HG03025 (cell line): Measurements from ENCODE around the gene SCFD2.
A peak's percentile ranks its signal among the peaks of the same experiment; 100 is the strongest.
"Not testable (repeated sequence)": the region's sequence is repeated elsewhere in the genome, so short reads cannot be mapped to it uniquely, and the experiment has no call there.

ENCODE experiments used
- ATAC-seq: cut with Tn5 transposase; IDR thresholded peaks from one replicate; pipeline ENCODE4 v1.9.1; 2021; ENCODE audit warnings: mild to moderate bottlenecking, moderate library complexity; ENCODE audit not compliant: unreplicated experiment, low FRiP score

The SCFD2 gene

DNA sequence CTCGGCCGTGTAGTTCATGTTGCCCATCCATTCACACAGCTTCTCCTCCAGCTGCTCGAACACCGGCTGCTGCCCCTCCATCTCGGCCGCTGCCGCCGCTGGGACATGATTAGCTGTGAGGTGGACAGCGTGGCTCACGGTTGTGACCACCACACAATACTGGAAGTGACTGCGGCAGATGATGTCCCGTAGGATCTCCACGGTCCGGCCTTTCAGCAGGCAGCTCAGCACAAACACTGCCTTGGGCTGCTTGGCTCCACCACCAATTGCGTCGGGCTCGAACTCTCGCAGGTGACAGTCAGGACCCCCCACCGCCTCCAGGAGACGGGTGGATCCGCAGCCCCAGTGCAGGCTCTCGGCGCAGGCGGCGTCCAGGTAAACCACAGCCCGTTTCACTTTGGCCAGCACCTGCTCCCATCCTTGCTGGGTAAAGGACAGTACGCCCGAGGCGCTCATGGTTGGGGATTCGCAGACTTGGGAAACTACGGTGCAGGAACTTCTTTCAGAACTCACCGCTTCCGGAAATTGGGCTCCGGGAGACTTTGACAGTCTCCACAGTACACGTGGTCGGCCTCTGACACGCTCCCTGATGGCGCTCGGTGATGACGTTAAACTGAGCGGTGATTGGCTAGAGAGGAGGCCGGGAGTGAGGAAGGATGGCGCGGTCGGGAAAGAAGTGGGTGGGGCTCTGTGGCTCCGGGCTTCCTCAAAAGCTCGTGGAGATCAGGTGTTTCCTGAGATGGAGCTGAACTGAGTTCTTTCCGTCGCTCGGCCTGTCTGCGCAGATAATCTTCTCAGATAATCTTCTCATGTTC, at the start of gene SCFD2:
SCFD2 (minus strand) TSS at position 576 of the 815 bp plus-strand sequence.
- peak; percentile 98 for ATAC-seq

DNA sequence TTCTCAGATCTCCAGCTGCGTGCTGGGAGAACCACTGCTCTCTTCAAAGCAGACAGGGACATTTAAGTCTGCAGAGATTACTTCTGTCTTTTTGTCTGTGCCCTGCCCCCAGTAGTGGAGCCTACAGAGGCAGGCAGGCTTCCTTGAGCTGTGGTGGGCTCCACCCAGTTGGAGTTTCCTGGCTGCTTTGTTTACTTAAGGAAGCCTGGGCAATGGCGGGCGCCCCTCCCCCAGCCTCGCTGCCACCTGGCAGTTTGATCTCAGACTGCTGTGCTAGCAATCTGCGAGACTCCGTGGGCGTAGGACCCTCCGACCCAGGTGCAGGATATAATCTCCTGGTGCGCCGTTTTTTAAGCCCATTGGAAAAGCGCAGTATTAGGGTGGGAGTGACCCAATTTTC, 43.6 kb upstream of the SCFD2 start:
- ATAC-seq = not testable (repeated sequence)

GRCh38 chr4:53380221-53380620, 14.4 kb upstream of the SCFD2 start:
- no peak for ATAC-seq

GRCh38 chr4:53378171-53378482, 12.3 kb upstream of the SCFD2 start:
- no peak for ATAC-seq

DNA sequence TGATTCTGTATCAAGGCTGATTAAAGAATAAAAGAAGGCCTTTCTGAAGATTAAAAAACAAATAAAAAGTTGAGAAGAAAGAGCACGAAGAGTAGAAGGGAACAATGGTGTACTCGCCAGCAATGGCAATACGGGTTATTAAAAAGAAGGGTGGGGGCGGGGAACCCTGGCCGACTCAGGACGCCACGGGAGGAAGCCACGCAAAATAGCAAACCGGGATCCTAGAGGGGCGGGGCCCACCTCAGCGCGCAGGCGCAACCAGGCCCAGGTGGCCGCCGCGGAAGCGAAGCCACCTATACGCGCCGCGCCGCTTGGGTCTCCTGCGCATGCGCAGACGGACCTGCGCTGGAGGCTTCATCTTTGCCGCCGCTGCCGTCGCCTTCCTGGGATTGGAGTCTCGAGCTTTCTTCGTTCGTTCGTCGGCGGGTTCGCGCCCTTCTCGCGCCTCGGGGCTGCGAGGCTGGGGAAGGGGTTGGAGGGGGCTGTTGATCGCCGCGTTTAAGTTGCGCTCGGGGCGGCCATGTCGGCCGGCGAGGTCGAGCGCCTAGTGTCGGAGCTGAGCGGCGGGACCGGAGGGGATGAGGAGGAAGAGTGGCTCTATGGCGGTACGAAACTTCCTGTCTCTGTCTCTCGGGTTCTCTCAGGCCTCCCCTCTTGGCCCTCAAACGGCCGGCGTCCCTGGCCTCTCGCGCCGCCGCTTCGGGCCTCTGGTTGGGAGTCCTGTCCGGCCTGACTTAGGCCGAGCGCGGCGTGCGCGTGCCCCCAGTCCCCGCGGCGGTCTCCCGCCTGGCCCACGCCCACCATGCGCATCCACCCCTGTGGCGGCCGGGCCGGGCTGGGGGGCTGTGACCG, 11.7 kb upstream of the SCFD2 start, which contains the start of gene FIP1L1:
FIP1L1 (plus strand) TSS at position 323 of the 852 bp plus-strand sequence; CDS start at position 521, 198 bp downstream.
- ATAC-seq = peak; percentile 91

- no peak for ATAC-seq
Measured at GRCh38 chr4:53376900-53377299, 11.0 kb upstream of the SCFD2 start.

DNA sequence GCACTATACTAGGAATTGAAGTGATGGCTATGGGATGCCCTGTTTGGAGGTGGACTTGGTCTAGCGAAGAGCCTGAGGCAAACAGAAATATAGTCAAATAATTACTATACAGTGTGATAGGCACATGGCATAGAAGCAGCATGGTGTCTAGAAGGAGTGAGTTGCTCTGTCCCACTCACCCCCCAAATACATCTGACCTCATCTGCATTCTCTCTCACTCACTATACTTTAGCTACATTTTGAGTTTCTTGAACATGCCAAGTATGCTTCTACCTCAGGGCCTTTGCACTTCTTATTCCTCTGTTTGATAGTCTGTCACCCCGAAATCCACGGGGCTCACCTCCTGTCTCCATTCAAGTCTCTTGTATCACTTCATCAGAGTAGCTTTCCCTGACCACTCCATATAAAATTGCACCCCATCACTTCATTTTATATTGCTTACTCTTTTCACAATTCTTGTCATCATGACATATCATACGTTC, 9.0 kb upstream of the SCFD2 start:
- ATAC-seq = no peak

DNA sequence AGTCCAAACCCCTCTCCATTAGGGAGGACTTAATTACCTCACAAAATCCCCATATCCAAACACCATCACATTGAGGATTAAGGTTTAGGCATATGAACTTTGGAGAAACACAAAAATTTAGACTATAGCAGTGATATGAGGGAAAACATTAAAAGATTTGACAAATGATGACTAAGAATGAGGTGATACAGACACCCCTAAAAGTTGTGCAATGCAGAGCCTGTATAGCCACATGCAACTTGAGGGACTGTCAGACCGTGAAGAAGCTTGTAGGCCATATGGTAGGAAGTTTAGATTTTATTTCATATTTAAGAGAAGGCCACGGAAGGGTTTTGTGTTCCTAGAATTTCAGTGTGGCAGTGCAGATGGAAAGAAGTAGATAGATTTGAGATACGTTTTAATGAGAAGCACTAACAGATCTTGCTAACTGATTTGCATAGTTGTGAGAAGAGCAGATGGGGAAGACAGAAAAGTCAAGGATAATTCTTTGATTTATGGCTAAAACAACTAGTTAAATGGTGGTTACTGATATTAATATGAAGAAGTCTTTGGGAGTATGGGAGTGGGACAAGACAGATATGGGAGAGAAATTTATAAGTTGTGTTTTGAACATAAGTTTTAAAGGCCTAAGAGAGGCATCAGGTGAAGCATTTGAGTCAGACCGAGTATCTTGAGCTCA, 6.1 kb upstream of the SCFD2 start:
- no peak for ATAC-seq

DNA sequence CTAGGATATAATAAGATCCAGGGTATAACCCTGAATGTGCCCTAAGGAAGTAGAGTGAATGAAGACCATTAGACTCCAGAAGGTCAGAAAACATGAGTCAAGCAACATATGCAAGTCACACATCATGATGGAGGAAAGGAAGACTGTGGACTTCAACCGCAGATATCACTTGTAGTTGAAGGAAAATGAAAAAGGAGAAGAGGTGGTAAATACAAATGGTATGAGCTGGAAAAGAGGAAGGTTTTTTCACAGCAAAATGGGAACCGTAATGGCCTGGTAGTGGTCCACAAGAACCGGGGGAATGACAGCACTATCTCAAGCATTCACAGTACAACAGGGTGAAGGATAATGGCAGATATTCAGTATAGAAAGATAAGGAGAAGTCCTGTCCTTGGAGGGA, 5.2 kb upstream of the SCFD2 start:
- no peak for ATAC-seq

GRCh38 chr4:53367721-53368120, 1.9 kb upstream of the SCFD2 start:
- no peak for ATAC-seq

DNA sequence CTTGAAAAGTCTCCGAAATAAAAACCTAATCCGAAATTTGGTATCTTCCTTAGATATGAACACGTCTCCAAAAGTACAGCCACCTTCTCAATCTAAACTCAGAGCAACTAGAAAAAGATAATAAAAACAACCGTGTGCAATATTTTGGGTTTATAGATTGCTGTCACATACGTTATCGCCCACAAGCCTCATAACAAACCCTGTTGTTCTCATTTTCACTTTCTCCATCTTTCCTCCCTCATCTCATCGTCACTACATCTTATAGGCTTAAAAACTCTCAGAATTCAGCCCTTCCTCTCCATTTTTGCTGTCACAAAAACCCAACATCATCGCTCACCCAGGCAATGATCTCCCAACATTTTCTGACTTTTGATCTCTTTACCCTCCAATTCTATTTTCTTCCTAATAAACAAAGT, 448 bp upstream of the SCFD2 start:
- no peak for ATAC-seq

DNA sequence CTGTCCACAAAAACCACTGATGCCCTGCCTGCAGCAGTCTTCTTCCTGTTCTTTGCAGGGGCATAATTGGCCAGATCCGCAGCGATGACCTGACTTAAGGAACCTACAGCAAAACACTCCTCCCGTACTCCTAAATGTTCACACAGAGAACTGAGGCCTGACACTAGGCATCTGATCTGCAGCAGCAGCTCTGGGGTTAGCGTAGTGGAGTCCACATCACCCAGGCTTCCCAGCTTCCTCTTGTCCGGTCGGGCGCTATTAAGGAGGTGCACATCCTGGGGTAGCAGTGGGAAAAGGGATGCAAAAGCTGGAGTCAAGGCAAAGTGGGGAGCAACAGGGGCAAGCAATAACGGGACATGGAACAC, 758 bp downstream of the SCFD2 start:
- peak; percentile 2 for ATAC-seq

- ATAC-seq = no peak
Measured at GRCh38 chr4:53364624-53365023, 1.2 kb downstream of the SCFD2 start.

DNA sequence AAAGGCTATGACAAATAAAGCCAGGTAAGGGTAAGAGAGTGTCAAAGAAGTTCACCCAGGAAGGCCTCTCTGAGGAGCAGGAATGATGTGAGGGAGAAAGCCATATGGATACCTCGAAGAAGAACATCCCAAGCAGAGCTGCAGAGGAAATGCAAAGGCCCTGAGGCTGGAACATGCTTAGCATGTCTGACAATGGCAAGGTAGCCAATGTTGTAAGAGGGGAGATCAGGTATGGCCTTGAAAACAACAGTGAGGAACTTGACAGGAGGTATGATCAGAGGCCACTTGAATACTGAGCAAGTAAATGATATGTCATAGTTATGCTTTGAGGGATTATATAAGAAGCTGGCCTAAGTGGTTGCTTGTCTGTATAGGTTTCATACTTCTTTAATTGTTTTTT, 3.8 kb downstream of the SCFD2 start:
- no peak for ATAC-seq

GRCh38 chr4:53361451-53361850, 4.4 kb downstream of the SCFD2 start:
- no peak for ATAC-seq

- ATAC-seq = no peak
Measured at GRCh38 chr4:53355930-53356521, 9.8 kb downstream of the SCFD2 start.

GRCh38 chr4:53354012-53354722, 11.7 kb downstream of the SCFD2 start:
- ATAC-seq = no peak

DNA sequence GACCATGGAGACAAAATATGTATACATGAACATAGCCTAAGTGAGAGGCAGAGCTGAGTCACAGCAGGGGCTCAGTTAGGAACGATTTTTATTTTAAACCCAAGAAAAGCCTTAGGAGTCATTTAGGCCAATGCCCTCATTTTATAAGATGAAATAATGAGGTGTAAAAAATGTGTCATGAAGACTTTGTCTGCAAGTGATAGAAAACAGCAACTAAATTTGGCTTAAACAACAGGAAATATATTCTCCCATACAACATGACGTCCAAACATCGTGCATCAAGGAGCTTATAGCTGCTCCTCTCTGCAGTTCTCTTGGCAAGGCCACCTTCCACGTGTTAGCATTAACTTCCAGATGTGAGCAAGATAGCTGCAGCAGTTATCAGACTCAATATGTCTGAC, 16.8 kb downstream of the SCFD2 start:
- no peak for ATAC-seq

DNA sequence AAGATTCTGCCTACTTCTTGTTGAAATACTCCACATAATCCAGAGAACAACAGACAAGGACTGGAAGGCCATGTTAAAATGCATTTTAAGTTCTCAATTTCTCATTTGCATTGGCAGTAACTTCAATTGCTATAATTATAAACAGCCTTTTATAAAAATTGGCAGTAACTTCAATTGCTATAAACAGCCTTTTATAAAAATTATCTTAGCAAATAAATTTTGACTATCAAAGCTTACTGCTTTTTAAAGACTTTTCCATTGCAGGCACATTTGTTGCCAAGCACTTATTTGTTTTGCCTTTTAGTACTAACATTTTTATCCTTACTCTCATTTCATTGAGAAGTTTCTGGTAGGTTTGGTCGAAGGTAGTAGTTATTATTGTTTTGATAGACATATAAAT, 17.8 kb downstream of the SCFD2 start:
- ATAC-seq = no peak
